ENCODE data around the gene TEC.
A peak's percentile ranks its signal among the peaks of the same experiment; 100 is the strongest.

Gene TEC

DNA sequence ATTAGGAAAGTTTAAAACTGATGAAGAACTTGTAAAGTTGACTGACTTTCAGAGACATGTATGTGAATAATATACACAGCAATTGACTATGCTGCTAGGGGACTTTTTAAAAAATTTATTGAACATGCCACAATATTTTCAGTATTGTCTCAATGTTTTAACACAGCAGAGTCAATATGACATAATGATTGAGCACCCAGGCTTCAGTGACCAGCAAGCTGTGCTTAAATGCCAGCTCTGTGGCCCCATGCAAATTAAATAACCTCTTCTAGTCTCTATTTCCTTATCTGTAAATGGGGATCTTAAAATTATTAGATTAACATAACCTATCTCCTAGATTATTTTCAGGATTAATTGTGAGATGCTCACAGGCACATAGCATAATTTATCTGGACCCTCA is 78.8 kb downstream of the TEC start:
- Histone ChIP-seq H3K36me3 (ENCODE audit: insufficient read depth, low read length) (peaks cover 30% of the 10 kb centered on the region; the same call in 1 of the 2 replicates), H3K4me3 (ENCODE audit: low read length, poor library complexity, severe bottlenecking) (no peak overlapping the region), H3K4me1 (ENCODE audit: insufficient read depth, low read length, poor library complexity, severe bottlenecking) (peaks cover 30% of the 10 kb centered on the region), H3F3A (ENCODE audit: low read depth) (peaks cover 3% of the 10 kb centered on the region; the same call in 1 of the 2 replicates), H3K9me2 (replicated peaks; ENCODE audit: low read depth, low read length) (no peaks in the 10 kb centered on the region), H3K4me2 (ENCODE audit: low read depth, low read length, poor library complexity, severe bottlenecking) (no peak overlapping the region), H3K27me3 (ENCODE audit: insufficient read depth, low read length, poor library complexity, severe bottlenecking) (no peaks in the 10 kb centered on the region), H4K20me1 (ENCODE audit: insufficient read depth, low read length, poor library complexity, severe bottlenecking) (peaks cover 16% of the 10 kb centered on the region), H3K79me2 (ENCODE audit: insufficient read depth, low read length) (peaks cover 70% of the 10 kb centered on the region), H2AFZ (ENCODE audit: low read length) (no peak overlapping the region), H3K9me3 (ENCODE audit: insufficient read depth, low read depth, low read length) (no peaks in the 10 kb centered on the region), H3K9ac (ENCODE audit: low read depth, low read length, poor library complexity, severe bottlenecking) (no peak overlapping the region)
- TF ChIP-seq EZH2phosphoT487 (IDR thresholded peaks at IDR 0.05; ENCODE audit: borderline replicate concordance) (no peak), CTCF (conservative IDR thresholded peaks at IDR 0.05; ENCODE audit: low read length) (no peak)

DNA sequence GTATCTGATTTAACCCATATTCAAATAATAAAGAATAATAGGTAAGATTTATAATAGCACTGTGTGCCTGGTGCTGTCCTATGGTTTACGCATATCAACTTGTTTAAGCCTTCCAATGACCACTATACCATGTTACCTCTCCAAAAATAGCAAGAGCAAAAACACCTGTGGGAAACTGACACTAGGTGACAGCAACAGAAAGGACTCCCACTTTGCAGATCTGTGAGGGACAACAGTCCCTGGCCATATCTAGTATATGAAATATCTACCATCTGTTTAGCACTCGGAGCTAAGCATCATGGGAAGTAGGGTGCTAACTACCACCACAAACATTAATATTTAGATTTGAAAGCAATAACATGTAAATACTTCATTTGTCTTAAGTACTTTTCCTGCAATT is 79.9 kb downstream of the TEC start:
- Histone ChIP-seq H3K9me3 (ENCODE audit: insufficient read depth, low read depth, low read length) (no peaks in the 10 kb centered on the region), H4K20me1 (ENCODE audit: insufficient read depth, low read length, poor library complexity, severe bottlenecking) (peaks cover 16% of the 10 kb centered on the region), H3K9ac (ENCODE audit: low read depth, low read length, poor library complexity, severe bottlenecking) (no peak overlapping the region), H3K9me2 (replicated peaks; ENCODE audit: low read depth, low read length) (no peaks in the 10 kb centered on the region), H3F3A (ENCODE audit: low read depth) (no peaks in the 10 kb centered on the region), H3K4me1 (ENCODE audit: insufficient read depth, low read length, poor library complexity, severe bottlenecking) (peaks cover 19% of the 10 kb centered on the region), H3K4me3 (ENCODE audit: low read length, poor library complexity, severe bottlenecking) (no peak overlapping the region), H3K27me3 (ENCODE audit: insufficient read depth, low read length, poor library complexity, severe bottlenecking) (no peaks in the 10 kb centered on the region), H2AFZ (ENCODE audit: low read length) (no peak overlapping the region), H3K36me3 (ENCODE audit: insufficient read depth, low read length) (peaks cover 27% of the 10 kb centered on the region; the same call in 1 of the 2 replicates), H3K79me2 (ENCODE audit: insufficient read depth, low read length) (peaks cover 71% of the 10 kb centered on the region), H3K4me2 (ENCODE audit: low read depth, low read length, poor library complexity, severe bottlenecking) (no peak overlapping the region)
- peak; percentile 21; the same call in 1 of the 2 replicates for TF ChIP-seq CTCF (conservative IDR thresholded peaks at IDR 0.05; ENCODE audit: low read length)
- no peak for TF ChIP-seq EZH2phosphoT487 (IDR thresholded peaks at IDR 0.05; ENCODE audit: borderline replicate concordance)

GRCh38 chr4:48188390-48188789 is 81.2 kb downstream of the TEC start:
- TF ChIP-seq CTCF (conservative IDR thresholded peaks at IDR 0.05; ENCODE audit: low read length), result no peak
- no peak for TF ChIP-seq EZH2phosphoT487 (IDR thresholded peaks at IDR 0.05; ENCODE audit: borderline replicate concordance)
- Histone ChIP-seq H3K4me2 (ENCODE audit: low read depth, low read length, poor library complexity, severe bottlenecking) (no peak overlapping the region), H3K9me2 (replicated peaks; ENCODE audit: low read depth, low read length) (no peaks in the 10 kb centered on the region), H3K27me3 (ENCODE audit: insufficient read depth, low read length, poor library complexity, severe bottlenecking) (no peaks in the 10 kb centered on the region), H3K9ac (ENCODE audit: low read depth, low read length, poor library complexity, severe bottlenecking) (no peak overlapping the region), H3K9me3 (ENCODE audit: insufficient read depth, low read depth, low read length) (no peaks in the 10 kb centered on the region), H3F3A (ENCODE audit: low read depth) (no peaks in the 10 kb centered on the region), H2AFZ (ENCODE audit: low read length) (no peak overlapping the region), H3K4me3 (ENCODE audit: low read length, poor library complexity, severe bottlenecking) (no peak overlapping the region), H3K79me2 (ENCODE audit: insufficient read depth, low read length) (peaks cover 72% of the 10 kb centered on the region), H3K36me3 (ENCODE audit: insufficient read depth, low read length) (peaks cover 31% of the 10 kb centered on the region; the same call in 1 of the 2 replicates), H3K4me1 (ENCODE audit: insufficient read depth, low read length, poor library complexity, severe bottlenecking) (peaks cover 6% of the 10 kb centered on the region), H4K20me1 (ENCODE audit: insufficient read depth, low read length, poor library complexity, severe bottlenecking) (peaks cover 16% of the 10 kb centered on the region)

Measured in Loucy (cell line).